ENCODE data around the gene PLK3.

Gene PLK3

GRCh38 chr1:44848456-44849181 is 48.4 kb downstream of the PLK3 start:
- no peak; the same call in 2 of the 3 replicates for ATAC-seq

DNA sequence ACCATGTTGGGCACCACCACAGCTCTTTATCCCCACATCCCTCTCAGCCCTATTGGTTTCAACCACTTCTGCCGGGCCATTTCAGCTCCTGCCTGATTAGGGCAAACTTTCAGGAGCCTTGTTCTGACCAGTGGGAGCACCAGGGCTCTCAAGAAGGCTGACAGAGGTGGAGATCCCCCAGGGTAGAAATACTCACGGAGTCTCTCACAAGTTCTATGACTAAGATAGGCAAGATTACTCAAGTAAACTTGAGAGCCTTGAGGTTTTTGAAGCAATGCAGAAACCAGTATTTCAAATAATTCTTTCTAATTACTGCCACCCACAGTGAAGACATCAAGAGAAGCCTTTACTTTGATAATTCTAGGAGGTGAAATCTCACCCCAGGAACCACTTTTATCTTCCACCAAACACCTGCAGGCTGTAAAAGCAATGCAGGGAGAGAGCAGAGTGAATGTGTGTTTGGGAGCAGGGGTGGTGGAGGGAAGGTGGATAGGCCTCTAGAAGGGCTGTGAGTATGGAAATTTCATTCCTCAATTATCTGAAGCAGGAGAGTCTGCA is 49.5 kb downstream of the PLK3 start:
- no peak for ATAC-seq
- TF ChIP-seq TSHZ2 (CRISPR knock-in tag; IDR thresholded peaks at IDR 0.05) (no peak), SNAI2 (CRISPR knock-in tag; IDR thresholded peaks at IDR 0.05) (no peak), ZNF70 (CRISPR knock-in tag; IDR thresholded peaks at IDR 0.05) (no peak), TCF4 (CRISPR knock-in tag; IDR thresholded peaks at IDR 0.05; ENCODE audit: borderline replicate concordance) (no peak), CREB5 (CRISPR knock-in tag; IDR thresholded peaks at IDR 0.05; ENCODE audit: low read depth) (no peak), ZFP3 (CRISPR knock-in tag; IDR thresholded peaks at IDR 0.05) (no peak), ESRRG (CRISPR knock-in tag; IDR thresholded peaks at IDR 0.05) (no peak), ISL1 (CRISPR knock-in tag; IDR thresholded peaks at IDR 0.05) (no peak), OSR1 (CRISPR knock-in tag; IDR thresholded peaks at IDR 0.05) (no peak), ZC3H10 (CRISPR knock-in tag; IDR thresholded peaks at IDR 0.05) (no peak), ZNF565 (CRISPR knock-in tag; conservative IDR thresholded peaks at IDR 0.05; ENCODE audit: low read depth) (no peak), GLIS3 (CRISPR knock-in tag; IDR thresholded peaks at IDR 0.05) (no peak), CSDC2 (CRISPR knock-in tag; IDR thresholded peaks at IDR 0.05) (no peak)
- TF ChIP-seq, protein P1, sequence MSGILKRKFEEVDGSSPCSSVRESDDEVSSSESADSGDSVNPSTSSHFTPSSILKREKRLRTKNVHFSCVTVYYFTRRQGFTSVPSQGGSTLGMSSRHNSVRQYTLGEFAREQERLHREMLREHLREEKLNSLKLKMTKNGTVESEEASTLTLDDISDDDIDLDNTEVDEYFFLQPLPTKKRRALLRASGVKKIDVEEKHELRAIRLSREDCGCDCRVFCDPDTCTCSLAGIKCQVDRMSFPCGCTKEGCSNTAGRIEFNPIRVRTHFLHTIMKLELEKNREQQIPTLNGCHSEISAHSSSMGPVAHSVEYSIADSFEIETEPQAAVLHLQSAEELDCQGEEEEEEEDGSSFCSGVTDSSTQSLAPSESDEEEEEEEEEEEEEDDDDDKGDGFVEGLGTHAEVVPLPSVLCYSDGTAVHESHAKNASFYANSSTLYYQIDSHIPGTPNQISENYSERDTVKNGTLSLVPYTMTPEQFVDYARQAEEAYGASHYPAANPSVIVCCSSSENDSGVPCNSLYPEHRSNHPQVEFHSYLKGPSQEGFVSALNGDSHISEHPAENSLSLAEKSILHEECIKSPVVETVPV (CRISPR knock-in tag; IDR thresholded peaks at IDR 0.05) = no peak

More at GRCh38 chr1:44848456-44849181, 48.4 kb downstream of the PLK3 start:
- TF ChIP-seq ZNF70 (CRISPR knock-in tag; IDR thresholded peaks at IDR 0.05) = no peak
- TF ChIP-seq TCF4 (CRISPR knock-in tag; IDR thresholded peaks at IDR 0.05; ENCODE audit: borderline replicate concordance) = no peak
- no peak for TF ChIP-seq PATZ1 (CRISPR knock-in tag; IDR thresholded peaks at IDR 0.05; ENCODE audit: borderline replicate concordance)
- TF ChIP-seq ESRRG (CRISPR knock-in tag; IDR thresholded peaks at IDR 0.05) = no peak
- TF ChIP-seq, protein P1 (CRISPR knock-in tag; IDR thresholded peaks at IDR 0.05) = no peak
- TF ChIP-seq, protein P2, sequence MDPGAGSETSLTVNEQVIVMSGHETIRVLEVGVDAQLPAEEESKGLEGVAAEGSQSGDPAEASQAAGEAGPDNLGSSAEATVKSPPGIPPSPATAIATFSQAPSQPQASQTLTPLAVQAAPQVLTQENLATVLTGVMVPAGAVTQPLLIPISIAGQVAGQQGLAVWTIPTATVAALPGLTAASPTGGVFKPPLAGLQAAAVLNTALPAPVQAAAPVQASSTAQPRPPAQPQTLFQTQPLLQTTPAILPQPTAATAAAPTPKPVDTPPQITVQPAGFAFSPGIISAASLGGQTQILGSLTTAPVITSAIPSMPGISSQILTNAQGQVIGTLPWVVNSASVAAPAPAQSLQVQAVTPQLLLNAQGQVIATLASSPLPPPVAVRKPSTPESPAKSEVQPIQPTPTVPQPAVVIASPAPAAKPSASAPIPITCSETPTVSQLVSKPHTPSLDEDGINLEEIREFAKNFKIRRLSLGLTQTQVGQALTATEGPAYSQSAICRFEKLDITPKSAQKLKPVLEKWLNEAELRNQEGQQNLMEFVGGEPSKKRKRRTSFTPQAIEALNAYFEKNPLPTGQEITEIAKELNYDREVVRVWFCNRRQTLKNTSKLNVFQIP (CRISPR knock-in tag; IDR thresholded peaks at IDR 0.05; ENCODE audit: borderline replicate concordance, low read depth) = no peak
- no peak for TF ChIP-seq GLIS3 (CRISPR knock-in tag; IDR thresholded peaks at IDR 0.05)
- TF ChIP-seq TOX (CRISPR knock-in tag; IDR thresholded peaks at IDR 0.05; ENCODE audit: borderline replicate concordance) = no peak

- no peak for ATAC-seq
- no peak for TF ChIP-seq TOX (CRISPR knock-in tag; IDR thresholded peaks at IDR 0.05; ENCODE audit: borderline replicate concordance)
- TF ChIP-seq PATZ1 (CRISPR knock-in tag; IDR thresholded peaks at IDR 0.05; ENCODE audit: borderline replicate concordance) = no peak
- no peak for TF ChIP-seq ESRRG (CRISPR knock-in tag; IDR thresholded peaks at IDR 0.05)
- no peak for TF ChIP-seq CREB5 (CRISPR knock-in tag; IDR thresholded peaks at IDR 0.05; ENCODE audit: low read depth)
- no peak for TF ChIP-seq BACH2 (CRISPR knock-in tag; IDR thresholded peaks at IDR 0.05; ENCODE audit: borderline replicate concordance)
- TF ChIP-seq ZFP30 (CRISPR knock-in tag; IDR thresholded peaks at IDR 0.05) = no peak
- TF ChIP-seq CSDC2 (CRISPR knock-in tag; IDR thresholded peaks at IDR 0.05) = no peak
- TF ChIP-seq TCF4 (CRISPR knock-in tag; IDR thresholded peaks at IDR 0.05; ENCODE audit: borderline replicate concordance) = no peak
Measured at GRCh38 chr1:44851308-44851707, 51.1 kb downstream of the PLK3 start.
